Astrocyte of the spinal cord (primary cell): ENCODE data around the gene MAGEB17.
"Not testable (repeated sequence)": the region's sequence is repeated elsewhere in the genome, so short reads cannot be mapped to it uniquely, and the experiment has no call there.

Experiments used
- DNase-seq: peaks from one replicate; pipeline ENCODE4 v3.0.0; 2011; ENCODE audit warnings: low read depth, low spot score
- H3K4me3 ChIP-seq: 2 replicates; pipeline ENCODE4 v1.5.1; 2011; ENCODE audit warnings: low read depth, mild to moderate bottlenecking, low read length, moderate library complexity
- CTCF ChIP-seq: IDR thresholded peaks from 2 replicates; pipeline ENCODE4 v1.5.1; 2012; ENCODE audit warnings: low read depth, mild to moderate bottlenecking, low read length, inconsistent platforms
- in situ Hi-C: cut with HindIII; loops from 2 replicates; pipeline ENCODE4 v1.10.0; 2017; ENCODE audit warnings: low sequenced_read_pairs

MAGEB17 gene

GRCh38 chrX:16171039-16171438 lies 3.8 kb downstream of the MAGEB17 start:
- TF ChIP-seq CTCF = no peak
- H3K4me3 ChIP-seq = no peak overlapping the region
- in situ Hi-C loops = no loop called here
- DNase-seq = no peak

GRCh38 chrX:16171944-16172343 lies 4.7 kb downstream of the MAGEB17 start:
- in situ Hi-C loops = no loop called here
- no peak overlapping the region for H3K4me3 ChIP-seq
- no peak for TF ChIP-seq CTCF
- no peak for DNase-seq

- no peak for TF ChIP-seq CTCF
- no peak for DNase-seq
- no peak overlapping the region for H3K4me3 ChIP-seq
- in situ Hi-C loops = no loop called here
These were observed 5.1 kb downstream of the MAGEB17 start for GRCh38 chrX:16172391-16172790.

- DNase-seq = no peak
- H3K4me3 ChIP-seq = no peak overlapping the region
- in situ Hi-C loops = no loop called here
These were observed 8.2 kb downstream of the MAGEB17 start for GRCh38 chrX:16175329-16176061.

GRCh38 chrX:16177260-16177659 lies 10.0 kb downstream of the MAGEB17 start:
- DNase-seq = no peak
- H3K4me3 ChIP-seq = no peak overlapping the region
- in situ Hi-C loops = no loop called here
- TF ChIP-seq CTCF = no peak

More at GRCh38 chrX:16175329-16176061, 8.2 kb downstream of the MAGEB17 start:
- TF ChIP-seq CTCF = no peak

GRCh38 chrX:16183843-16184242 lies 16.6 kb downstream of the MAGEB17 start:
- H3K4me3 ChIP-seq, in situ Hi-C loops, DNase-seq: not testable (repeated sequence)

GRCh38 chrX:16185725-16186136 lies 18.4 kb downstream of the MAGEB17 start:
- H3K4me3 ChIP-seq = no peak overlapping the region
- in situ Hi-C loops = no loop called here
- TF ChIP-seq CTCF = no peak
- peak; percentile 81 for DNase-seq
